Activated T-cell treated with anti-CD3 and anti-CD28 coated beads, Interleukin-2, amount 50 U/mL, for 72 hours (primary cell): ENCODE measurements around the gene ATG7. TPM values are rescaled to one million over a fixed set of nuclear protein-coding genes. Genes with fewer than 3 reads are reported as not detected.

ENCODE experiments used
- ATAC-seq, 2 donors: fragments of 150-1000 bp; cut with Tn5 transposase; replicated peaks in 1 of 2; 2 replicates each; pipeline ENCODE4 v1.10.0; 2021; ENCODE audit warnings: moderate library complexity in 2 of 2, mild to moderate bottlenecking in 1 of 2
- DNase-seq, 2 donors: peaks; one replicate each; pipeline ENCODE4 v3.0.0; 2021 to 2022; ENCODE audit warnings: mixed read lengths in 1 of 2
- H3K27ac Mint-ChIP-seq: one replicate; pipeline ENCODE4 v1.8.0; 2022; ENCODE audit warnings: mild to moderate bottlenecking, moderate library complexity, mixed read lengths
- H3K27me3 Mint-ChIP-seq: one replicate; pipeline ENCODE4 v1.8.0; 2022; ENCODE audit warnings: low read depth, mixed read lengths
- H3K36me3 Mint-ChIP-seq, 2 donors: one replicate each; pipeline ENCODE4 v1.8.0; 2022; ENCODE audit warnings: mixed read lengths in 2 of 2, mild to moderate bottlenecking in 1 of 2; ENCODE audit not compliant: insufficient read depth in 2 of 2
- H3K4me1 Mint-ChIP-seq: one replicate; pipeline ENCODE4 v1.8.0; 2022; ENCODE audit warnings: low read depth, mixed read lengths
- H3K4me3 Mint-ChIP-seq, 2 donors: one replicate each; pipeline ENCODE4 v1.8.0; 2022; ENCODE audit warnings: mild to moderate bottlenecking in 2 of 2, mixed read lengths in 2 of 2, moderate library complexity in 2 of 2
- H3K9me3 Mint-ChIP-seq, 2 donors: one replicate each; pipeline ENCODE4 v1.8.0; 2022; ENCODE audit warnings: mixed read lengths in 2 of 2
- total RNA-seq, 2 donors: library from RNA; stranded (reverse); gene quantifications; one replicate each; pipeline ENCODE4 v1.2.3, GENCODE V29; 2022

Gene ATG7
- total RNA-seq, 2 donors from 2014 or later = 29.7 to 38.2 TPM

DNA sequence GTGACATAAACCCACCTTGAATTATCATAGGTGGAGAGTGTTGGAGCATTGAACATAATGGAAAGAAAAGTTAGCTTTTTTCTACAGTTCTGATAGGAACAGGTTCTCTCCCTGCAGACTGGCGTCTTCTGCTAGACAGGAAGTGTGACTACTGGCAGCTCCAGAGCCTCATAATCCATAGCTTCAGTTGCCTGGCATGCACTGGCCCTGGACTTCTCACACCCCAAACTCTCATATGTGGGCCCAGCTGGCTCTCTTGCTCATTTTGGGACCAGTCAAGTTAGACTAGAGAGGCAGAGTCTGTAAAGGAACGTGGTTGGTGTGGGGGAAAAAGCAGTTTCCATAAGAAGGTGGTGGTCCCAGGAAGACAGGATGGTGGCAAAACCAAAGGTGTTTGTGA lies 191.4 kb downstream of the ATG7 start:
- H3K4me3 Mint-ChIP-seq = no peak overlapping the region
- H3K27me3 Mint-ChIP-seq = no peaks in the 10 kb centered on the region
- no peak for DNase-seq
- H3K27ac Mint-ChIP-seq = no peak overlapping the region
- no peaks in the 10 kb centered on the region for H3K9me3 Mint-ChIP-seq
- no peaks in the 10 kb centered on the region for H3K4me1 Mint-ChIP-seq
- H3K36me3 Mint-ChIP-seq = peaks cover 0 to 1% of the 10 kb centered on the region in 2 donors
- ATAC-seq = no peak

DNA sequence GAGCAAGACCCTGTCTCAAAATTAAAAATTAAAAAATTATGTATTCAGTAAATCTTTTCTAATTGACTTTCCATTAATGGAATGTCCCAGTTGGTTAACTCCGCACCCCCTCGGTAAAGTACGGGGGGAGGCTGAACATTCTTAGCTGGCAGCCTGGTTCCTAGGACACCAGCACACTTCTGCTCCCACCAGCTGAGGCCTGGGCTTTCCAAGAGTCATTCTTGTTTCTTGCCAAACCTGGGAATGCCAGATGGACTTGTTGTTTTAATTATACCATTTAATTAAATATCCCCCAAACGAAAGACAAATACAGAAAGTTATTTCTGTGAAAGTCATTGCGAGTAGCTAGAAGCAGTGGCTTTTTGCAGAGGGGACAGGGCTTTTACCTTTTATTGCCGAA lies 192.2 kb downstream of the ATG7 start:
- H3K4me3 Mint-ChIP-seq = no peak overlapping the region
- H3K9me3 Mint-ChIP-seq = no peaks in the 10 kb centered on the region
- H3K27ac Mint-ChIP-seq = no peak overlapping the region
- H3K4me1 Mint-ChIP-seq = no peaks in the 10 kb centered on the region
- H3K36me3 Mint-ChIP-seq = peaks cover 0 to 1% of the 10 kb centered on the region in 2 donors
- H3K27me3 Mint-ChIP-seq = no peaks in the 10 kb centered on the region
- ATAC-seq = no peak
- DNase-seq = no peak

GRCh38 chr3:11465744-11466616 lies 193.8 kb downstream of the ATG7 start:
- Mint-ChIP-seq H3K4me1 (no peaks in the 10 kb centered on the region), H3K27me3 (no peaks in the 10 kb centered on the region), H3K4me3 (no peak overlapping the region), H3K36me3 (peaks cover 0 to 1% of the 10 kb centered on the region in 2 donors), H3K27ac (no peak overlapping the region), H3K9me3 (no peaks in the 10 kb centered on the region)
- DNase-seq (no peak), ATAC-seq (no peak)

DNA sequence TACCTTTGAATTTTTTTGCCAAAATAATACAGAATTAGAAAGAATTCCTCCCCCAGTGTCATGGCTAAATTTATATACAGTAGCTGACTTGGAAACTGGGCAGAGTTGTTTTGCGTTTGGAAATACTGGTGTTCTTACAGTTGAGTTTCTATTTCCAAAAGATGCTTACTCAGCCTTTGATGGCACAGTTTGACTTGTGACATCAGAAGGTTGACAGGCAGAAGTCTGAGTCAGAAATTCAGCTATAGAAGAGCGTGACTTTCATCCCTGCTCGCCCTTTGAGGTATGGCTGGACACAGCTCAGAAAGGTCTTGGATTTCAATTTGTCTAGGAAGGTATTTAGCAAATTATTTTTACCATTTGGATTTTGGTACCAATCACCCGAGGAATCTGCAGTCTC lies 195.7 kb downstream of the ATG7 start:
- Mint-ChIP-seq H3K4me1 (no peaks in the 10 kb centered on the region), H3K36me3 (no peaks in the 10 kb centered on the region), H3K9me3 (no peaks in the 10 kb centered on the region), H3K27me3 (no peaks in the 10 kb centered on the region), H3K4me3 (no peak overlapping the region), H3K27ac (no peak overlapping the region)
- DNase-seq (no peak), ATAC-seq (no peak)

GRCh38 chr3:11470031-11470853 lies 198.0 kb downstream of the ATG7 start:
- ATAC-seq (no peak), DNase-seq (no peak)
- Mint-ChIP-seq H3K4me3 (no peak overlapping the region), H3K27ac (no peak overlapping the region), H3K36me3 (no peaks in the 10 kb centered on the region), H3K9me3 (no peaks in the 10 kb centered on the region), H3K4me1 (no peaks in the 10 kb centered on the region), H3K27me3 (no peaks in the 10 kb centered on the region)

DNA sequence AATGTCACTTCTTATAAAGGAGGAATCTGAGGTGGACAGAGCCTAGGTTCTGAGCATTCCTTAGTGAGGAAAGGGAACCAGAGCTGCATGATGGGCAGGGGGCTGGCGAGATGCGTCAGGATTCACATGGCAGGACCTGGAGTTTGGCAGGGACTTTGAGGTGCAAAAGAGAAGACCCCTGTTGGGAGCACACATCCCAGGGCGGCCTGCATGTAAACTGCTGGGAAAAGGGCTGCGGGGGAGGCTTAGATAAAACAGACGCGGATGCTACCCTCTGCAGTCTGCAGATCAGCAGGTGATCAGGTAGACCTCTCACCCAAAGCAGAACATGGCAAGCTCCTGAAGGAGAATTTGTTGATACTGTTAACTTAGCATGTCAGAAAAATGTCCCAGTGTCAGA lies 203.1 kb downstream of the ATG7 start:
- H3K4me3 Mint-ChIP-seq = no peak overlapping the region
- no peak for ATAC-seq
- no peak for DNase-seq
- H3K27ac Mint-ChIP-seq = no peak overlapping the region
- no peaks in the 10 kb centered on the region for H3K9me3 Mint-ChIP-seq
- no peaks in the 10 kb centered on the region for H3K27me3 Mint-ChIP-seq
- H3K4me1 Mint-ChIP-seq = no peaks in the 10 kb centered on the region
- no peaks in the 10 kb centered on the region for H3K36me3 Mint-ChIP-seq

GRCh38 chr3:11476735-11477144 lies 204.5 kb downstream of the ATG7 start:
- Mint-ChIP-seq H3K4me3 (no peak overlapping the region), H3K4me1 (no peaks in the 10 kb centered on the region), H3K27ac (no peak overlapping the region), H3K27me3 (no peaks in the 10 kb centered on the region), H3K9me3 (no peaks in the 10 kb centered on the region), H3K36me3 (no peaks in the 10 kb centered on the region)
- DNase-seq (no peak), ATAC-seq (no peak)

- Mint-ChIP-seq H3K4me3 (no peak overlapping the region), H3K9me3 (no peaks in the 10 kb centered on the region), H3K27me3 (no peaks in the 10 kb centered on the region), H3K4me1 (no peaks in the 10 kb centered on the region), H3K36me3 (no peaks in the 10 kb centered on the region), H3K27ac (no peak overlapping the region)
- ATAC-seq (no peak), DNase-seq (no peak)
Measured at GRCh38 chr3:11477407-11477911, 205.3 kb downstream of the ATG7 start.

DNA sequence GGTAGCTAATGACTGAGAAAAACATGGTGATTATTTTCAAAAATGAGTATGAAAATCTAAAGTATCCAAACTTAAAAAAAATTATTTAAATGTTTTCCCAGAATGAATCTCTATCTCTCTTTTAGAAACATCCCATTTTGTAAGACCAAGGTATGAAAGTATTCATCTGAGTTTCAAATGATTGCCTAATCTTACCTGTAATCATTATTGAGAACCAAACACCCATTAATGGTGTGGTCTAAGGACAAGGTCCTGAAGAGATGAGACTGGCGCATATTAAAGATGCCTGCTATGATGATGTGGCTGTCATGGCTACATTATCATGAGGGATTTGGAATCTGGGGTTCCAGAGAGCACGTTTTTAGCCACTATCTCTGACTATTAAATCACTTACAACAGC lies 206.0 kb downstream of the ATG7 start:
- Mint-ChIP-seq H3K27me3 (no peaks in the 10 kb centered on the region), H3K4me1 (no peaks in the 10 kb centered on the region), H3K36me3 (no peaks in the 10 kb centered on the region), H3K27ac (no peak overlapping the region), H3K9me3 (no peaks in the 10 kb centered on the region), H3K4me3 (no peak overlapping the region)
- no peak for DNase-seq
- no peak for ATAC-seq

- H3K4me1 Mint-ChIP-seq = no peaks in the 10 kb centered on the region
- no peak overlapping the region for H3K27ac Mint-ChIP-seq
- H3K27me3 Mint-ChIP-seq = no peaks in the 10 kb centered on the region
- no peak for DNase-seq
- H3K4me3 Mint-ChIP-seq = no peak overlapping the region
- ATAC-seq = no peak
- peaks cover 2 to 7% of the 10 kb centered on the region in 2 donors for H3K36me3 Mint-ChIP-seq
- peaks cover 2 to 4% of the 10 kb centered on the region in 2 donors for H3K9me3 Mint-ChIP-seq
Measured at GRCh38 chr3:11479221-11479620, 207.0 kb downstream of the ATG7 start.

- no peak for DNase-seq
- ATAC-seq = no peak
- H3K4me1 Mint-ChIP-seq = no peaks in the 10 kb centered on the region
- no peak overlapping the region for H3K27ac Mint-ChIP-seq
- H3K27me3 Mint-ChIP-seq = no peaks in the 10 kb centered on the region
- peaks cover 2 to 4% of the 10 kb centered on the region in 2 donors for H3K9me3 Mint-ChIP-seq
- H3K36me3 Mint-ChIP-seq = peaks cover 4 to 7% of the 10 kb centered on the region in 2 donors
- no peak overlapping the region for H3K4me3 Mint-ChIP-seq
Measured at GRCh38 chr3:11480663-11481298, 208.6 kb downstream of the ATG7 start.

DNA sequence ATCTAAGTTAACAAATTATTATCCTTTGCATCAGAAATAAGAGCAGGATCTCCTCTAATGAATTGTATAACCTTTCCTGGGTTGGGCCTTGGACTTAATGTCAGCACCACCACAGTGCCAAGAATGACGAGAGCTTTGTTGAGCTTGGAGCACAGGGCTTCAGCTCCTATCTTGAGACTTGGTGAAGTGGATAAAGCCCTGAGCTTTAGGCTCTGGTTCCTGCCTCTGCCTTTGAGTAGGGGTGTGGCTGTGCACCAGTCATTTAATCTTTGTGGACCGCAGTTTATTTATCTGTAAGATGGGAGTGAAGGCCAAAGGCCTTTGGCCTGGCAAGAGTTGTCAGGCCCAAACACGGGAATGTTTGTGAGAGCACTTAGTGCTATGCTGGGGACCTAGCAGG lies 209.4 kb downstream of the ATG7 start:
- DNase-seq = no peak
- Mint-ChIP-seq H3K4me1 (no peaks in the 10 kb centered on the region), H3K27ac (no peak overlapping the region), H3K4me3 (no peak overlapping the region), H3K36me3 (peaks cover 4 to 7% of the 10 kb centered on the region in 2 donors), H3K9me3 (peaks cover 2 to 4% of the 10 kb centered on the region in 2 donors), H3K27me3 (no peaks in the 10 kb centered on the region)
- no peak for ATAC-seq

GRCh38 chr3:11482021-11482420 lies 209.8 kb downstream of the ATG7 start:
- H3K4me1 Mint-ChIP-seq = no peaks in the 10 kb centered on the region
- peaks cover 4 to 7% of the 10 kb centered on the region in 2 donors for H3K36me3 Mint-ChIP-seq
- no peak for DNase-seq
- no peak overlapping the region for H3K27ac Mint-ChIP-seq
- H3K4me3 Mint-ChIP-seq = no peak overlapping the region
- no peak for ATAC-seq
- H3K27me3 Mint-ChIP-seq = no peaks in the 10 kb centered on the region
- H3K9me3 Mint-ChIP-seq = peaks cover 2 to 4% of the 10 kb centered on the region in 2 donors
